DMS153 treated with DMSO at 0.1 percent for 48 hours (cell line): Measurements from ENCODE around the gene HSBP1L1.

Experiments
- DNase-seq: peaks from one replicate; lab custom pipeline; 2025; ENCODE audit not compliant: unreplicated experiment; lab: John Stamatoyannopoulos, UW

Gene HSBP1L1

DNA sequence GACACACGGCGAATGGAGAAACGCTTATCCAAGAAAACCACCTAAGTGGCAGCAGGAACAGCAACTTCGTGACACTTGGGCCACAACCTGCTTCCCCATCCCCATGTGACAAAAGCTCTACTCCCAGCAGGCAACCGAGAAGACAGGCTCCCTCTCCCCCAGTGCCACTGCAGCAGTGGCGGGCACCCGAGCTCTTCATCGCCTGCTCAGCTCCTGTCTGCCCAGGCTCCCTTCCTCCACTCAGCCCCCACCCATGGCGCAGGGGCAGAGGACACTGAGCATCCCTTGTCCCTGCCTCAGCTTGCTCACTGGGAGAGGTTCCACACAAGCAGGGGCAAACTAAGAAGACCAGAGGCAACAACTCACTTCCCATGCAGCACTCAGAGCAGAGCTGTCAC, 35.9 kb upstream of the HSBP1L1 start:
- DNase-seq: no peak

DNA sequence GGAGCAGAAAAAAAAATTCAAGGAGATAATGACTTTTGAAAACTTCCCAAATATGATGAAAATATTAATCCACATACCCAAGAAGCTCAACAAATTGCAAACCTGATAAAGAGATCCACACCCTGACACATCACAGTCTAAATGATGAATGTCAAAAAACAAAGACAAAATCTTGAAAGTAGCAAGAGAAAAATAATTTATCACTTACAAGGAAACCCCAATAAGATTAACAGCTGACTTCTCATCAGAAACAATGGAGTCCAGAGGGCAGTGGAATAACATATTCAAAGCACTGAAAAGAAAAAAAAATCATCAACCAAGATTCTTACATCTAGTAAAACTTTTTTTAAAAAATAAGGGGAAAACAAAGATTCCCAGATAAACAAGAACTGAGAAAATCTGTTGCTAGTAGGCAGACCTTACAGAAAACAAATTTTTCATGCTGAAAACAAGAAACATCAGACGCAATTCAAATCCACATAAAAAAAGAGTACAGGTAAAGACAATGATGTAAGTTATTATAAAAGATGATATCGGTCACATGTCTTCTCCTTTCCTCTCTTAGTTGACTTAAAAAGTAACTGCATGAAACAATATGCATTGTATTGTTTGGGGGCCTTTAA, 34.3 kb upstream of the HSBP1L1 start:
- DNase-seq: no peak

DNA sequence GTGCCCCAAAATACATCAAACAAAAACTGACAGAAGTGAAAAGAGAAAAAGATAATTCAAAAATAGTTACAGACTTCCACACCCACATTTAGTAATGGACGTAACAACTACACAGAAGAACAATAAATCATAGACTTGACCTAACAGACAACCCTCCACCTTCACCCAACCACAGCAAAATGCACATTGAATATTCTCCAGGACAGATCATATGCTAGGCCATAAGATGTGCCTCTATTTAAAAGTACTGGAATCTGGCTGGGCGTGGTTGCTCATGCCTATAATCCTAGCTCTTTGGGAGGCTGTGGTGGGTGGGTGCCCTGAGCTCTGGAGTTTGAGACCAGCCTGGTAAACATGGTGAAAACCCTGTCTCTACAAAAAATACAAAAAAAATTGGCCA, 33.0 kb upstream of the HSBP1L1 start:
- no peak for DNase-seq

DNA sequence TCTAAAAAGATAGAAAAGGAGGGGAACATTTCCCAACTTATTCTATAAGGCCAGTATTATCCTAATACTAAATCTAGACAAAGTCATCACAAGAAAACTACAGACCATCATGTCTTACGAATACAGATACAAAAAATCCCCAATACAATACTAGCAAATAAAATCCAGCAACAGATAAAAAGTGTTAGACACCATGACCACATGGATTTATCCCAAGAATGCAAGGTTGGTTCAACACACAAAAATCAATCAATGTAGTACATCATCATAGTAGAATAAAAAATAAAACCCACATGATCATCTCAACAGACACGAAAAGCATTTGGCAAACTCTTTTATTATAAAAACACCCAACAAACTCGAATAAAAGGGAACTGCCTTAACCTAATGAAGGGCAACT, 31.5 kb upstream of the HSBP1L1 start:
- no peak for DNase-seq

GRCh38 chr18:79933765-79934164, 30.7 kb upstream of the HSBP1L1 start:
- DNase-seq: no peak

GRCh38 chr18:79934311-79935097, 29.9 kb upstream of the HSBP1L1 start:
- DNase-seq: no peak

DNA sequence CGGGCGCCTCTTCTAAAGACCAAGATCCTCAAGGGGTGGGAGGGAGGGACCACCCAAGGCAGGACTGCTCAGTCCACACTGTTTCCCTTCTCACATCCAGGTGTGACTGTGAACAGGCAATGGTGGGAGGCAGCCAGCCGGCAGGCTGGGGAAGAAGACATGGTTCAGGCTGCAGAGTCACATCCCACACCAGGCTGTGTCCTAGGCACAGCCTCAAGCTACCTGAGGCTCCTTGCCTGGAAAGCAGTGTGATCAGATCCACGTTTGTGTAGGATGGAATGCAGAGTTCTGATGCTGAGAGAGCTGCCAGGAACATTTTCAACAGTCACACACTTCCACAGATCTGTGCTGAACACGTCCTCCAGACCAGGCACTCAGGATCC, 29.4 kb upstream of the HSBP1L1 start:
- no peak for DNase-seq

DNA sequence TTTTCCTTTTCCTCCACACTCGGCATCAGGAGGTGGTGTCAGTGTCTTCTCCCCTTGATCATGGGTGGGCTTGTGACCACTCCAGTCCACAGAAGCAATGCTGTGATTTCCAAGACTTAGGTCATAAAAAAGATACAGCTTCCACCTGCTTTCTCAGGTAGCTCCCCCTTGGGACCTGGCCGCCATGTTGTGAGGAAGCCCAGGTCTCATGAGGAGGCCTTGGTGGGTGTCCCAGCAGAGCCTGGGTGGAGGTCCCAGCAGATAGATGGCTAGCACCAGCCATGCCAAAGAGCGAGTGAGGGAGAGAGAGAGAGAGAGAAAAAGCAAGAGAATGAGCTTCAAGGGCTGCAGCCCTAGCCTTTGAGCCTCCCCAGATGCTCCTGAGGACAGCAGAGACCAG, 28.9 kb upstream of the HSBP1L1 start:
- DNase-seq: no peak

DNA sequence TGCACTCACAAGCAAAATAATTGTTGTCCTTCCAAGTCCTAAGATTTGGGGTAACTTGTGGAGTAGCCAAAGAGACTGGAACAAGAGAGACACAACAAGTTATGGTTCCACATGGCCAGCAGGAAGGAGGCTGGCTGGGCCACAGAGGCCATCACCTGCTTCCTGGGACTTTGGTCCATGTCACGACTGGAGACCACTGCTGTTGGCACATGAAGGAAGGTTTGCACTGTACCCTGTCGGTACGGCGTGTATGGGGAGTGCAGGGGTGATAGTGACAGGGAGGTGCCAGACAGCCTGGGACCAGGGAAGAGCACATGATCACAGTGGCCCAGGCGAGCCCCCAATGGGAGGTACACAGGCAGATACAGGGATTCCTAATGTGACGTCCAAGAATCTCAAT, 28.5 kb upstream of the HSBP1L1 start:
- no peak for DNase-seq

GRCh38 chr18:79936641-79937040, 27.8 kb upstream of the HSBP1L1 start:
- DNase-seq: no peak

GRCh38 chr18:79937103-79937860, 27.2 kb upstream of the HSBP1L1 start:
- DNase-seq: no peak

GRCh38 chr18:79938196-79938595, 26.2 kb upstream of the HSBP1L1 start:
- no peak for DNase-seq

DNA sequence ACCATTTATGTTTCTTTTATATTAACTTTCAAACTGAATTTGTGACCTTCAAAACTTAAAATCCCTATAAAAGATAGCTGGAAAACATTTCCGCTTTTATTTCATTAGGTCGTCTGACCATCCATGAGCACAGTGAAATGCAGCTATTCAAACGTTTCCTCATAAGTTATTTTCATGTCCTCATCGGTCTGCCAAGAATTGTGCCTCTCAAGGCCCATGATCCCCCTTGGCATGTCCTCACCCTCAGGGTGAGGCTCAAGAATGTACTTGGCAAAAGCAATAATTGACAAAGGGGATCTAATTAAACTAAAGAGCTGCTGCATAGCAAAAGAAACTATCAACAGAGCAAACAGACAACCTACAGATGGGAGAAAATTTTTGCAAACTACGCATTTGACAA, 25.3 kb upstream of the HSBP1L1 start:
- DNase-seq: no peak

DNA sequence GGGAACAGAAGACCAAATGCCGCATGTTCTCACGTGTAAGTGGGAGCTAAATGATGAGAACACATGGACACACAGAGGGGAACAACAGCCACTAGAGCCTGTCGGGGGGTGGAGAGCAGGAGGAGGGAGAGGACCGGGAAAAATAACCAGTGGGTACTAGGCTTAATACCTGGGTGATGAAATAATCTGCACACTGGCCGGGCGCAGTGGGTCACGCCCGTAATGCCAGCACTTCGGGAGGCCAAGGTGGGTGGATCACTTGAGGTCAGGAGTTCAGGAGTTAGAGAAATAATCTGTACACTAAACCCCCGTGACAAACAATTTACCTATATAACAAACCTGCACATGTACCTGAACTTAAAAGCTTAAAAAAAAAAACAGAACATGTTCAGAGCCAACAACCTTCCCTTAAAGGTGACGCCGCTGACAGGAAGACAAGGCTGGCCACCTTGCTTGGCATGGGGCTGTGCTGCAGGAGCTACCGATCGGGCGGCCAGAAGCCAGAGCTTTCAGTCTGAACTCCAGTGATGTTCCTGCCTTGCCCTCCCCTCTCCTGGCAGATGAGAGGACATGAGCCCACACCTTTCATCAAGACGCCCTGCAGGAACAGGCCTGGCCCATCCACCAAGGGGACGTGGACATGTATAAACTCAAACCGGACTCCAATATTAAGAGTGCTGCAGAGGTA, 24.2 kb upstream of the HSBP1L1 start:
- DNase-seq: no peak

DNA sequence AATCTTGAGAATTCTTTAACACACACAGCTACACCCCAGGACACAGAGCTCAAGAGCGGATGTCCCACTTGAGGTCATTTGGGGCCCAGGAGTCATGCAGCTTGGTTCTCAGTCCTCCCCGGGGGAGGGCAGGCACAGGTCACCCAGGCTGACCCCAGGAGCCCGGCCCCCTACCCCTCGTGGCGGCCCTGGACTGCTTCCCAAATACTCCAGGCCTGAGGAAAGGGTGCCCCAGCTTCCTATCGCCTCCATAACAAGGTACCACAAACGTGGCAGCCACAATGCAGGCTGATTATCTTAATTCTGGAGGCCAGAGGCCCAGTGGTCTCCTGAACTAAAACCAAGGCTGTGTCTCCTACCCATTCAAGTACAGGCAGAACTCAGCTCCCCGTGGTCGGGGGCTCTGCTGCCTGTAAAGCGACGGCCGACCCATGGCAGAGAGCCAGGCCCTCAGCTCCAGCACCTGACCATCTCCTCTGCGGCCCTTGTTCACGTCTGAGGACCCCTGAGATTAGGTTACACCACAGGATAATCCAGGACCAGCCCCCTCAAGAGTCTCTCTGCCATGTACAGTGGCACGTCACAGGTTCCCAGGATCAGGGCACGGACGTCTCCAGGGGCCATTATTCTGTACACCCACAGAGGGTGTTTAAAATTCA, 23.5 kb upstream of the HSBP1L1 start:
- DNase-seq: no peak

- DNase-seq: no peak
Observed at GRCh38 chr18:79941473-79942119, 22.8 kb upstream of the HSBP1L1 start.

DNA sequence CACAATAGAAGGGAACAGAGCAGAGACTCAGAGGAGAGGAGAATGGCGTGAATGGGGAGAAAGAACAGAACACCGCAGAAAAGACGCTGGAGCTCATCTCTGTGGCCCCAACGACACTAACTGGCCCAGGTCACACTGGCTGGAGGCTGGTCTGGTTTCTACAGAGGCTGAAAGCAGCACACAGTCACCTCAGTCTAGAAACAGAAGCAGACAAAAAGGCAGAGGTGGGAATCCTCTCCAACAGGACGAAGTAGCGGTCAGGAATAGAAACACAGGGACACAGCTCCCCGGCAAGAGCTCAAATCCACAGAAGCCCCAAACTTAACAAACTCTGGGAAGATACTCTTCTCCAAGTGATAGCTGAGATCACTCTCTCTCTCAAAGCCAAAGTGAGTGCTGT, 22.2 kb upstream of the HSBP1L1 start:
- DNase-seq: no peak

DNA sequence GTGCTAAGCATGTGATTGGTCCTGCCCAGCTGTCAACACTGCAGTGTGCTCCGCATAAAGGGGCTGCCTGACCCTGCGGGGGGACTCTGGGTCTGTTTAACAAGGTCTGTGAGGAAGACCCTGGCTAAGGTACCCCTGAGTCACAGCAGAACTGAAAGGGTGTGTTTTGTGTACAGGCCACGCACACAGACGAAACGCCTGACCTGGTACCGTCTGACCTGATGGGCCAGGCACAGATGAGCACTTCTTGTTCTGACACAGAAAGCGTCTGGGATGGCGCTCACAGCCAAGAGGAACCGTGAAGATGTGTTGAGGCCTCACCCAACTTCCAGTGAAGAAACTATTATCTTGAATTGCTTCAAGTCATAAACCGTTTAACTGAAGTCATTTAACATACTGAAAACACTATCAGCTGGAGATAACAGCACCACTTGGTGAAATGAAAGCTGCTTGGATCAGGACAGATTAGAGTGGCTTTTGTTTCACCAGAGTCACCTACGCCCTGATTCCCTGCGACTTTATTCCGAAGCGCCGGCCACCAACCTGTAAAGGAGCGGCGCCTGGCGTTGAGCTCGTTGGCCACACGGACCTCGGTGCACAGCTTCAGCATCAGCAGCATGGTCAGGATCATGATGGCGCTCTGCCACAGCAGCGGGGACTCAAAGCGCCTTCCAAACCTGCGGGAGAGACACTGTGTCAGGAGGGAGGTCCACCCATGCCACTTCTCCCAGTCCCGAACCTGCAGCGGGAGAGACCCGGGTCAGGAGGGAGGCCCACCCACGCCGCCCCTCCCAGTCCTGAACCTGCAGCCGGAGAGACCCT, 21.4 kb upstream of the HSBP1L1 start:
- DNase-seq: no peak

GRCh38 chr18:79943608-79944125, 20.8 kb upstream of the HSBP1L1 start:
- no peak for DNase-seq
